Stimulated activated CD4-positive, alpha-beta T cell treated with anti-CD3 and anti-CD28 coated beads, Interleukin-15, amount 100 ng/mL, for 24 hours (primary cell): ENCODE results near the gene IL6ST.
"Not testable (repeated sequence)": the region's sequence is repeated elsewhere in the genome, so short reads cannot be mapped to it uniquely, and the experiment has no call there.

Experiments
- DNase-seq: peaks from one replicate; pipeline ENCODE4 v3.0.0-alpha.2; 2020

The IL6ST gene

DNA sequence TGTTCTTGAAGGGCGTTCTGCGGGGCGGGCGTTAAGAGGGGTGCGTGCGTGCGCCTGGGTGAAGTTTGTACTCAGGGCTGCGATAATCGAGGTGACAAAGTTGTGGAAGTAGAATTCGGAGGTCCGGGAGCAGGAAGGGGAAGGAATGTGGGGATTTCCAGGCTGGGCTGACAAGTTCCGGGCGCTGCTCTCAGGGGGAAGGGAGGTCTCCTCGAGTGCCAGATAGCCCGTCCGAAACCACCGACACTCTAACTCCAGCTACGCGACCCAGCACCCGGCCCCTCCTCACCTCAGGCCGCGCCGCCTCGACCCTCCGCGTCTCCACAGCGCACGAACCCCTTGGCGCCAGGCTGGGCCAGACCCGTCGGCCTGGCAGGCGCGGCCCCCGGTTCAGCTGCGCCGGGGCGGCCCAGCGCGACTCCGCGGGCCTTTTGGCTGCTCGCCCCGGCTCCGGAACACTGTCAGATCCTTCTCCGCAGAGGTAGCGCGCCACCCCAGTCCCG is at the start of gene IL6ST:
Gene IL6ST, minus strand, starts transcription at position 469 of the 503 bp plus-strand sequence. CDS start 18,685 bp downstream, outside the sequence.
- DNase-seq, result peak; percentile 60

DNA sequence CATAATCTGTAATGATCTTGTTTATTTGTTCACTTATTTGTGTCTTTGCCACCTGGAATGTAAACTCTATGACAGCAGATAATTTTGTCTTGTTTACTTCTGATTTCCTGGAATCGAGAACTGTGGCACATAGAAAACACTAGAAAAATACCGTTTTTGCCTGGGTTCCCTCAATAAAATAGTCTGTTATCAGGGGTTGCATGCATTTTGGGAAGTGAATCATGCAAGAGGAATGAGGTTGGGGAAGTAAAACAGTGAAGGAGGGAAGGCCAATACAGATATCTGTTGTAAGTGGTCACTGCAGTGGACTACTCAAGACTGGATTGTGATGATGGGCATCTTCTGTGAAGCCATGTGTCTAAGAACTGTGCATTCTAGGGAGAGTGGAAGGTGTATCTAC is 45.2 kb upstream of the IL6ST start:
- DNase-seq, result no peak

DNA sequence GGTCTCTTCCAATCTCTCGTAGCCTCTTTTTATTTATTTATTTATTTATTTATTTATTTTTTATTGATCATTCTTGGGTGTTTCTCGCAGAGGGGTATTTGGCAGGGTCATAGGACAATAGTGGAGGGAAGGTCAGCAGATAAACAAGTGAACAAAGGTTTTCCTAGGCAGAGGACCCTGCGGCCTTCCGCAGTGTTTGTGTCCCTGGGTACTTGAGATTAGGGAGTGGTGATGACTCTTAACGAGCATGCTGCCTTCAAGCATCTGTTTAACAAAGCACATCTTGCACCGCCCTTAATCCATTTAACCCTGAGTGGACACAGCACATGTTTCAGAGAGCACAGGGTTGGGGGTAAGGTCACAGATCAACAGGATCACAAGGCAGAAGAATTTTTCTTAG is 43.4 kb upstream of the IL6ST start:
- DNase-seq, result not testable (repeated sequence)

DNA sequence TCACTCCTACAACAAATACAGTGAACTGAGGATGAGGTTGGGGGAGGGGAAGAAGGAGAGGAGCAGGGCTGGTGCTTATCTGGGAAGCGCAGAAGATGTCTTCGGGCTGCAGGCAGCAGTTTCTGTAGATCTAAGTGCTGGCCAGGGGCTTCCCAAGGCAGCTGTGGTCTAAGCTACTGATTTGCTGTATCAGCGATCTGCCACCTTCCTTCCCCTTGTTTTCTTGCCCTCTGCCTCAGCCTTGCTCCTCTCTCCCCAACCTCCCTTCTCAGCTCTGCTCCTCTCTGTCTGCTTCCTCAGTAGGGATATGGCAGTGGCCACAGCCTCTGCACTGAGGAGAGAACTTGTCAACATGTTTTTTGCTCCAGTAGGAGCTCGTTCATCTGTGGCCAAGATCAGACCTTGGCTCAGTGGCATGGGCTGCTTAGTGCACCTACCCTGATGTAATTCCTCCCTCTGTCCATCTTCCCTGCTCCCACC is 42.8 kb upstream of the IL6ST start:
- DNase-seq, result no peak

DNA sequence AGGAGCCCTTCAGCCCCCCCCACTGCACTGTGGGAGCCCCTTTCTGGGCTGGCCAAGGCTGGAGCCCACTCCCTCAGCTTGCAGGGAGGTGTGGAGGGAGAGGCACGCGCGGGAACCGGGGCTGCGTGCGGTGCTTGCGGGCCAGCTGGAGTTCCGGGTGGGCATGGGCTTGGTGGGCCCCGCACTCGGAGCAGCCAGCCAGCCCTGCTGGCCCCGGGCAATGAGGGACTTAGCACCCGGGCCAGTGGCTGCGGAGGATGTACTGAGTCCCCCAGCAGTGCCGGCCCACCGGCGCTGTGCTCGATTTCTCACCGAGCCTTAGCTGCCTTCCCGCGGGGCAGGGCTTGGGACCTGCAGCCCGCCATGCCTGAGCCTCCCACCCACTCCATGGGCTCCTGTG is 40.6 kb upstream of the IL6ST start:
- not testable (repeated sequence) for DNase-seq

DNA sequence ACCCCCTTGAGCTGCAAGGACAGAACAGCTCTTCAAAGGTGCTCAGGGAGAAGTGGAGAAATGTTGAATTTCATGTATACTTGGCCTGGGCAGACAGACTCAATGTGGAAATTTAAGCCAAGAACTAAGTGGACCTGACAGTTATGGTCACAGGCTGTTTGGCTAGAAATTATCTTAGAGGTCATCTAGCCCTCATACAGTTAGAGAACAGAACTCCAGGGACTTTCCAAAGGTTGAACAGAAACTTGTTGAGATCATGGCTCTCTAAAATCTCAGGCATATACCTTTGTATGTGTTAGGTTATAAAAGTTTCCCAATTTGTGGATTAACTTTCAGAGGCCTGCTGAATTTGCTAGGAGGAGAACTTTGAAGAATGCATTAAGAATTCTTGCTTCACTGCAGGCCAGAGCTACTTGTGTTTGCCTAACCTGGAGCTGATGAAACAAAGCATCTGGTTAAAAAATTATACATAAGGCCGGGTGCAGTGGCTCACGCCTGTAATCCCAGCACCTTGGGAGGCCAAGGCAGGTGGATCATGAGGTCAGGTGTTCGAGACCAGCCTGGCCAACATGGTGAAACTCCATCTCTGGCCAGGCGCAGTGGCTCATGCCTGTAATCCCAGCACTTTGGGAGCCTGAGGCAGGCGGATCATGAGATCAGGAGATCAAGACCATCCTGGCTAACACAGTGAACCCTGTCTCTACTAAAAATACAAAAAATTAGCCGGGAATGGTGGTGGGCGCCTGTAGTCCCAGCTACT is 35.3 kb upstream of the IL6ST start:
- not testable (repeated sequence) for DNase-seq

DNA sequence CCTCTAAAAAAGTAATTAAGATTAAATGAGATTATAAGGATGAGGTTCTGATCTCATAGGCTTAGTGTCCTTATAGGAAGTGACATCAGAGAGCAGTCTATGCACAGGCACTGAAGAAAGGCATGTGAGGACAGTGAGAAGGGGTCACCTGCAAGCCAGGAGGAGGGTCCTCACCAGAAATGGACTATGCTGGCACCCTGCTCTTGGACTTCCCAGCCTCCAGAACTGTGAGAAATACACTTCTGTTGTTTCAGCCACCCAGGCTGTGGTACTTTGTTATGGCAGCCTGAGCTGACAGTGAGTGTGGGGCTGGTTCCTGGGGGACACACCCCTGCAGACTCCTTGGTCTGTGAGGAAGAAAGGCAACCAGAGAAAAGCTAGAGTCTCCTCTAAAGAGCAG is 34.7 kb upstream of the IL6ST start:
- no peak for DNase-seq

DNA sequence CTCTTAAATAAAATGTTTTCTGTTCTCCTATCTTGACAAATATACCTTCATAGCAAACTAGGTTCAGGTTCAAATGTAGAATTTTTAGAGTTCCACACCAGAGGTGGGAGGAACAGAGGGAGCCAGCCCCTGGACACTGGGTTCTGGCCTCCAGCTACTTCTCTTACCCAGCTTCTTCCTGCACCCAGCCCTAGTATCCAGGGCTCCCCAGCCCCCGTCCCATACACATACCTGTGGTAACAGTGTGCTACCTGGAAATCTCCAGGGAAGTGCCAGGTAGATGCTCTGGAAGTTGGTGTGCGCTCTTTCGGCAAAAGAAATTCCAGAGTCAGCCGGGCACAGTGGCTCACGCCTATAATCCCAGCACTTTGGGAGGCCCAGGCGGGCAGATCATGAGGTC is 33.9 kb upstream of the IL6ST start:
- DNase-seq, result no peak

DNA sequence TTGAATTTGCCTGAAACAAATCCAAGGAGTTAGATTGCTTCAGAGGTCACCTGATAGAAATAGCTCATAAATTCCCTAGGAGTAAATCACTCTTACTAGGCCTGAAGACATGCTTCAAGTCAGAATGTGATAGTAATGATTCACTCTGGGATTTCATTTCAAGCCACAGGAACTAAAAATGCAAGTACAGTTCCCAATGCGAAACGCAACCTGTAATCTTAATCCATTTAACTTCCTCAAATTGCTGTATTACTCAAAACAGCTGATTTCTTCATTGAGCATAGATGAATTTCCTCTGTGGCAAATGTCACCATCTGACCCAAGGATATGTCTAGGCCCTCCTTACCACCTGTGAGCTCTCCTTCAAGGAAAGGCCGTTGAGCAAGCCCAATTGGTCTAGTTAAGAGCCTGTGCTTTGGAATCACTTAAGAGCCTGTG is 32.1 kb upstream of the IL6ST start:
- no peak for DNase-seq

DNA sequence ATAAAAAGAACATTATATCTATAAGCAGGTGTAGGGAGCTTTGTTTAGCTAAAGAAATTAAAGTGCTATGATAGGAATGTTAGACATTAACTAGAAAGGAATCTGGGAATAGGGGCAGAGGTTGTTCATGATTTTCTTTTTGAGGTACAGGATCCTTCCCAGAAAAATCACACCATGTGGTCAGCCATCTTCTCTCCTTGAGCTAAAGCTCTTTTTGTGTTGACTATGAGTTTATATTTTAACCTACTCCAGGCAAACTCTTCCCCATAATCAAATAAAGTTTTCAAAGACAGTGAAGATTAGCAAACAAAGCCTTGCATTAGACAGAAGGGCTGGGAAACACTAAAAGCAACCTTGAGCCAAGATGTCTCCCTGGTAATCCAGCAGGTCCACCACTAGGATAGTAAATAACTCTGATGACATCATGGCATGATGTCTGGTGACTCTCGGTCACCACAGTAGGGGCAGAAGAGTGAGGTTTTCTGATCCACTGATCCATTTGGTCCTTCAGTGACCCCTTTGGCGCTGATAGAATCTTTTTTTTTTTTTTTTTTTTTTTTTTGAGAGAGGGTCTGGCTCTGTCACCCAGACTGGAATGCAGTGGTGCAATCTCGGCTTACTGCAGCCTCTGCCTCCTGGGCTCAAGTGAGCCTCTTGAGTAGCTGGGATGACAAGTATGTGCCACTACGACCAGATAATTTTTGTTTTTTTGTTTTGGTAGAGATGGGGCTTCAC is 30.6 kb upstream of the IL6ST start:
- no peak for DNase-seq

DNA sequence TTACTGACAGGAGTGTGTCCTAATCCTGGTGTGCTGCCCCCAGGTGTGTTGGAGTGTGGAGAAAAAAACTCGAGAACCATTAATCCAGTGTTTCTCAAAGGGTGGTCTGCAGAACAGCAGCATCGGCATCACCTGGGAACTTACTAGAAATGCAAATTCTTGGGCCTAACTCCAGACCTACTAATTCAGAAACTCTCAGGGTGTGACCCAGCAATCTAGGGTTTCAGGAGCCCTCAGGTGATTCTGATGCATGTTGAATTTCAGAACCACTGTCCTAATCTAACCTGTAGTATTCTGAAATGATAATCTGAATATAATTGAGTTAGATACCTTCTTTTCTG is 30.0 kb upstream of the IL6ST start:
- no peak for DNase-seq

DNA sequence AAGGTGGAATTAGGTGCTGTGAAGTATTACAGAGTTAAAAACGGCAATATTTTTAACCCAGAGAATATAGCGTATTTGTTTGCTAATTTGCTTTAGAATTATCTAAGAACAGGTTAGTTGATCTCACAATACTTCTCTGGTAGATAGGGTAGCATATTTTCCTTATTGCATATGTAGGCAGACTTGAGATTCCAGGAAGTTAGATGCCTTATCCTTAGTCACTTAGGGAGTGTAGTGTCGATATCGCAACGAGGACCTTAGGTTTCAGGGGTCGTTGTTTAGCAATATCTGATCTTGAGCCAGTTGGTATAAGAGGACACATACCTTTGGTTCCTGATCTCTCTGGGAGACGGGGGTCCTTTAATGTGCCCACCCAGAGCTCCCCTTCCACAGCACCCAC is 28.5 kb upstream of the IL6ST start:
- no peak for DNase-seq

DNA sequence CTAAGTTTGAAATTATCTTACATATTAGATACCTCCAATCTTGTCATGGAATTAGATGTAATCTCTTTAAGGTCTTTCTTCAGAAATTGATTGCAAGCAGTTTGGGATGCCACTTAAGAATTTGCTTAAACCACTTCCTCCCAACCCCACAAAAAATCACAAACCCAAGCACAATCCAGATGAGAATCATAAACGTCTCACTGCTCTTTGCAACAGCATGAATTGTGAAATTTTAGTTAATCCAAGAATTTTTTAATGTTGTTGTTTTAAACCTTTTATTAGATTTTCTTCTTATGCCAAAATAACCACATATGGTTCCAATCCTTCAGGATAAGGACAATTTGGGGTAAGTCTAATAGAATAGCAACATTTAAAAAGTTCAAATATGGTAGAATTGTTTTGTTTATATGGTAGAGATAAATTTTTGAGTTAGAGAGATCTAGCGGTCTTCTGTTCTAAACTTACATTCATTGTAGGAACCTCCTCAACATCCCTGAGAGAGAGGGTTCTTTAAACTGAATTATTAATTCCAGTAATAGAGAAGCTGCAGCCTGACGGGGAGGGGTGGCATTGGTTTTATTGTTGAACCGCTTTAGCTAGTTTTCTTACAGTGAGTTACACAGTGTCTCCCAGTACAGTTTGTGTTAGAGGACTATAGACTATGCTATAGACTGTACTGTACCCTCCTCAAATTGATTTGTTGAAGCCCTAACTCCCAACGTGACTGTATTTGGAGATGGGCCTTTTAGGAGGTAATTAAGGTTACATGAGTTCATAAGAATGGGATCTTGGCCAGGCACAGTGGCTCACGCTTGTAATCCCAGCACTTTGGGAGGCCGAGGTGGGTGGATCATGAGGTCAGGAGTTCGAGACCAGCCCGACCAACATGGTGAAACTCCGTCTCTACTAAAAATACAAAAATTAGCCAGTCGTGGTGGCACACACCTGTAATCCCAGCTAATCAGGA is 24.8 kb upstream of the IL6ST start:
- no peak for DNase-seq

DNA sequence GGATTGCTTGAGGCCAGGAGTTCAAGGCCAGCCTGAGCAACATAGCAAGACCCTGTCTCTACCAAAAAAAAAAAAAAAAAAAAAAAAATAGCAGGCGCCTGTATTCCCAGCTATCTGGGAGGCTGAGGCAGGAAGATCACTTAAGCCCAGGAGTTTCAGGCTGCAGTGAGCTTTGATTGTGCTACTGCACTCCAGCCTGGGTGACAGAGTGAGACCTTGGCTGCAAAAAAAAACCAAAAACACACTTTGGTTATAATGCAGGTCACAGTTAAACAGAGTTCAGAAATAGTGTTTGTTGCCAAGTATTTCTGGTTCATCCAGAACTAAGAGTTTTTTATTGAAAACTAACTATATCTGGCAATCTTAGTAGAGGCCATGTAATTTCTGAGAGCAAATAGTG is 24.1 kb upstream of the IL6ST start:
- DNase-seq, result no peak

DNA sequence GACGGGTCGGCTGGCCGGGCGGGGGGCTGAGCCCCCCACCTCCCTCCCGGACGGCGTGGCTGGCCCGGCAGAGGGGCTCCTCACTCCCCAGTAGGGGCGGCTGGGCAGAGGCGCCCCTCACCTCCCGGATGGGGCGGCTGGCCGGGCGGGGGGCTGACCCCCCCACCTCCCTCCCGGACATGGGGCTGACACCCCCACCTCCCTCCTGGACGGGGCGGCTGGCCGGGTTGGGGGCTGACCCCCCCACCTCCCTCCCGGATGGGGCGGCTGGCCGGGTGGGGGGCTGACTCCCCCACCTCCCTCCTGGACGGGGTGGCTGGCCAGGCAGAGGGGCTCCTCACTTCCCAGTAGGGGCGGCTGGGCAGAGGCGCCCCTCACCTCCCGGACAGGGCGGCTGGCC is 19.9 kb upstream of the IL6ST start:
- DNase-seq, result not testable (repeated sequence)

DNA sequence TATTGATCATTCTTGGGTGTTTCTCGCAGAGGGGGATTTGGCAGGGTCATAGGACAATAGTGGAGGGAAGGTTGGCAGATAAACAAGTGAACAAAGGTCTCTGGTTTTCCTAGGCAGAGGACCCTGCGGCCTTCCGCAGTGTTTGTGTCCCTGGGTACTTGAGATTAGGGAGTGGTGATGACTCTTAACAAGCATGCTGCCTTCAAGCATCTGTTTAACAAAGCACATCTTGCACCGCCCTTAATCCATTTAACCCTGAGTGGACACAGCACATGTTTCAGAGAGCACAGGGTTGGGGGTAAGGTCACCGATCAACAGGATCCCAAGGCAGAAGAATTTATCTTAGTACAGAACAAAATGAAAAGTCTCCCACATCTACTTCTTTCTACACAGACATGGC is 19.2 kb upstream of the IL6ST start:
- not testable (repeated sequence) for DNase-seq

DNA sequence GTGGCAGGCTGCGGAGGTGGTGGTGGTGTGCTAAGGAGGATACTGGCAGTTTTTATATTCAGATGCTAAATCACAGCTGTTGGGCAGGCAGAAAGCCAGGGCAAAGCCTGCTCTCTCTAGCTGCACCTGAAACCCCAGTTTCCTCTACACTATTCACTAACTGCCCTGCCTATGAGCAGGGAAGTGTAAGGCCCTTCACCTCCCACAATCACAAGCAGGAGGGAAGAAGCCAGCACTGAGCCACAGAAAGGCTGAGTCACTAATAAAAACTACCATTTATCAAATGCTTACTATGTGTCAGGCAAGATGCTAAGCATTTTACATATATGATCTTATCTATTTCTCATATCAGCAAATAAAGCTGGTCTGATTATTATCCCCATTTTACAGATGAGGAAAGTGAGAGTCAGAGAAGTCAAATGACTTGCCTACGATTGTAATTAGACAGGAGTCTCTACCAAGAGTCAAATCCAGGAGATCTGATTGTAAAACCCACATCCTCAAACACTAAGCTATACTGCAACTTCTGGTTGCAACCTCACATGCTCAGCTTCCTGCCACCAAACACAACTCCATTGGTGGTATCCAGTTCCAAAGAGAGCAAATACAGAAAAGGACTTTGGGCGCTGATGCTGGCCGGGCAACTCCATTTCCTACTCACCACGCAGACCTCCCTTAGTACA is 17.7 kb upstream of the IL6ST start:
- DNase-seq, result peak; percentile 38

DNA sequence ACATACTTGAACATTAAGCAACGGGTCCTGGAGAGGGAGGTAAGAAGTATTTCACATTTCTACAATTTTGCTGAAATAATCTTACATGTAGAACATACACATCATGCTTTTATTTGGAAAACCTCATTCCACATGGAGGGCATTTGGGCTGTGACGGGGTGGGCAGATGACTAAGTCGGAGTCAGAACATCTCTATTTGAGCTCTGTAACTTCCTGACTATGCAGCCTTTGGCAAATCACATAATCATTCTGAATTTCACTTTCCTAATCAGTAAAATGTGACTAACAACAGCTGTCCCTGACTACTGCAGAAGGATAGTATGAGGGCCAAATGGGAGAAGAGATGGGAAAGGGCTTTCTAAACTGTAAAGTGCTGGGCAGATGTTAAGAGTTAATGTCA is 17.1 kb upstream of the IL6ST start:
- DNase-seq, result peak; percentile 63

DNA sequence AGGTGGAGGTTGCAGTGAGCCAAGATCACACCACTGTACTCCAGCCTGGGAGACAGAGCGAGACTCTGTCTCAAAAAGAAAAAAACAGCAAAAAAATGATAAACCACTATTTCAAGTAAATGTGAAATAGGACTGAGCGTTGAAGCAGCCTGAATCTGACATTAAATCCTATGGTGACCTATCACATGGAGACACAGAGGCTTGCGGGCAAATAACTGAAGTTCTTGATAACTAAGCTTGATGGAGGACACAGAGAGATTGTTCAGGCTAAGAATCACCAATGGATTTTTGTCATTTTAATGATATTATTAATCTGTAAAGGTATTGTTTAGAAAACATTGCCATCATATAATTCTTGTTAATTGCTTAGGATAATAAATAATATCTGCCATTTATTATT is 15.7 kb upstream of the IL6ST start:
- DNase-seq, result no peak

DNA sequence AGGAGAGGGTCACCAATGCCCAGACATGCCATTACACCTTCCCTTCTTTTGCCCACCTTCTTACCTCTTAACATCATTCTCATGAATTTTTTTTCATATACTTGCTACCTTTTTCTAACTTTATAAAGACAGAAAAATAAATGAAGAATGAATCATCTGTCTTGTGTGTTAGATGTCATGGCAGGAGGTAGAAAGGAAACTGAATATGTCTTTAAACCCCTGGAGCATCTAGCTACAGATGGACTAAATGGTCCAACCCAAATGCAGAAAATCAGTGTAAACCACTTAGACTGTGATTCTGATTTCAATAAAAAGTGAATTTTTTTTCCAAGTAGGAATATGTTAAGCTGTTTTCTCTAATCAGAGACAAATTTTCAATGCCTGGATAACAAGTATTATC is 11.8 kb upstream of the IL6ST start:
- DNase-seq, result no peak

DNA sequence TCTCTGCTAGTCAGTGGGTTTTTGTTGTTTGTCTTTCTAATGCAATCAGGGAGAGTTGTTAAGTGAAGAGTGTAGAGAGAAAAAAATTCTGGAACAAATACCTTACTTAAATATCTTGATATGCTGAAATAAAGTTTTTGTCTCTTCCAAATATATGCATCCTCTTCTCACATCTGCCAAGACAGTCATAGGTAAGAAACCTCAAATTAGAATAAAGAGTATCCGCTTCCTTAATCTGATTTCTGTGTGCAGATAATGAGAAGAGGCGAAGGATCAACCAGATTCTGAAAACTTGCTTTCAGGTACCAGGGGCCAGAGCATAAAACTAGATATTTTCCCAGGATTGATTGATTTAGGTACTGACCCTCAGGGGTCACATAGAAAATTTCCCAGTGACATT is 11.3 kb upstream of the IL6ST start:
- DNase-seq, result no peak

DNA sequence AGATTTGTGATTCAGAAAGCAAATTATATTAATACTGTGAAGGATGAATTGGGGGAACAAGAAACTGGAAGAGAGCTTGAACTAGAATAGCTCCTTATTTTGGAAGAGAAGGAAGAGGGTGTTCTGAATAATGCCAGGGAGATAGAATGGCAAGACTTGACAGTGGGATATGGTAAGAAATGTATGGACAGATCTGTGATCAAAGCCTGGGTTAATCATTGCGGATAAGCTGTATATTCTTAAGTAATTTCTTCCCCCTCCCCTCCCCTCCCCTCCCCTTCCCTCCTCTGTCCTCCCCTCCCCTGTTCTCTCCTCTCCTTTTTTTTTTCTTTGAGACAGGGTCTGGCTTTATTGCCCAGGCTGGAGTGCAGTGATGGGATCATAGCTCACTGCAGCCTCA is 10.1 kb upstream of the IL6ST start:
- DNase-seq, result no peak
